ENCODE results near the gene TCP1.
"Not testable (repeated sequence)": the region's sequence is repeated elsewhere in the genome, so short reads cannot be mapped to it uniquely, and the experiment has no call there.

The TCP1 gene

DNA sequence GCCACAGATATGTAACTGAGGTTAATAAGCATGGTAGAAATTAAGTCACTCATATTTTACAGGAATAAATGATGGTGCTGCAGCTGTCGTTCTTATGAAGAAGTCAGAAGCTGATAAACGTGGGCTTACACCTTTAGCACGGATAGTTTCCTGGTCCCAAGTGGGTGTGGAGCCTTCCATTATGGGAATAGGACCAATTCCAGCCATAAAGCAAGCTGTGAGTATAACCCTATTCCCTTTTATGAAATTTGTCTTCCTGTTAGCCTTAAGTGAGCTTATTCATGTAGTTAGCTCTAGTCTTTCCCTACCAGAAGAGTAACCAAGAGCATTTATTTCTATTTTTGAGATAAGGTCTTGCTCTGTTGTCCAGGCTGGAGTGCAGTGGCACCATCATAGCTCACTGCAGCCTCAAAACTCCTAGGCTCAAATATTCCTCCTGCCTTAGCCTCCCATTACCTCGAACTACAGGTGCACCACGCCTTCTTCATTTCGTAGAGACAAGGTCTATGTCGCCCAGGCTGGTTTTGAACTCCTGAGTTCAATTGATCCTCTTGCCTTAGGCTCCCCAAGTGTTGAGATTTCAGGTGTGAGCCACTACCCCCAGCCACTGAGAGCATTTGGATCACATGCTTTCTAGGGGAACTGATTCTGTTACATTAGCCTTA, 12.0 kb downstream of the TCP1 start:
- no peak for DNase-seq (ENCODE audit: low read depth in 2 of 2)

DNA sequence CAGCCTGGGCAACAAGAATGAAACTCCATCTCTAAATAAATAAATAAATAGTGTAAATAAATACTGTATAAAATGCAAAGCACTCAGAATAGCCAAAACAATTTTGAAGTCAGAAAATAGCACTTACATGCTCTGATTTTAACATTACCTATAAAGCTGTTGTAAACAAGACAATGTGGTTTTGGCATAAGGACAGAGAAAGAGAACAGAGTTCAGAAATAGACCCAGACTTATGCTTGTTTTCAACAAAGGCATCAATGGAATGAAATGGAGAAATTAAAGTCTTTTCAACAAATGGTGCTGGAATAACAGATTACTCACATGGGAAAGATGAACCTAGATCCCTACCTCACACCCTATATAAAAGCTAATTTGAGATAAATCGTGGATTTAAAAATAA, 17.2 kb downstream of the TCP1 start:
- DNase-seq (ENCODE audit: low read depth in 2 of 2), result no peak

DNA sequence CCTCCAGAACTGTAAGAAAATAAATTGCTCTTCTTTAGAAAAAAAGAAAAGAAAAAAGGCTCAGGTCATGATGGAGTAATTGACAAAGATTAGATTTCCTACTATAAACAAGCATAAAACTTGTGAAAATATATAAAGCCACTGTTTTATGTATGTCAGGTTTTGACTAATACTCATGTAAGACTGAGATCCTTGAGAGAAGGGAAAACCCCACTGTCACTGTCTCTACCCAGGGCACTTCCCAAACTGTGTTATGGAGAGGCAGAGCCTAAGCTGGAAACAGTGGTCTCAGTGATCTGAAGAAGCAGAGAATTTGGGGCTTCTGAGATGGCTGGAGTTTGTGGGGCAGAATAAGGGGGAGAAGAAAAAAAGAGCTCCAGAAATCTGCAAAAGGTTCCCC, 19.9 kb downstream of the TCP1 start:
- no peak for DNase-seq (ENCODE audit: low read depth in 2 of 2)

DNA sequence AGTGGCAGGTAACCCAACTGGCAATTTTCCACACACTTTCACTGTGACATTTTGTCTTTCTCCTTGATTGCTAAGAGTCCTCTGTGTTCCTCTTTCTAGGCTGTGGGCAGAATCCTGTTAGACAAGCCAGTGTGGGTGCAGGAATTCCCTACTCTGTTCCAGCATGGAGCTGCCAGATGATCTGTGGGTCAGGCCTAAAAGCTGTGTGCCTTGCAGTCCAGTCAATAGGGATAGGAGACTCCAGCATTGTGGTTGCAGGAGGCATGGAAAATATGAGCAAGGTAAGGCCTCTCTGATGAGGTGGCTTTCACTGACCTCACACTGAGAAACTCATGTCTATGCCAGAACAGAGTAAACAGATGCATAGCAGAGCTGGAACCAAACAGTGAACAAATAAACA, 22.5 kb downstream of the TCP1 start:
- DNase-seq (ENCODE audit: low read depth in 2 of 2), result no peak

DNA sequence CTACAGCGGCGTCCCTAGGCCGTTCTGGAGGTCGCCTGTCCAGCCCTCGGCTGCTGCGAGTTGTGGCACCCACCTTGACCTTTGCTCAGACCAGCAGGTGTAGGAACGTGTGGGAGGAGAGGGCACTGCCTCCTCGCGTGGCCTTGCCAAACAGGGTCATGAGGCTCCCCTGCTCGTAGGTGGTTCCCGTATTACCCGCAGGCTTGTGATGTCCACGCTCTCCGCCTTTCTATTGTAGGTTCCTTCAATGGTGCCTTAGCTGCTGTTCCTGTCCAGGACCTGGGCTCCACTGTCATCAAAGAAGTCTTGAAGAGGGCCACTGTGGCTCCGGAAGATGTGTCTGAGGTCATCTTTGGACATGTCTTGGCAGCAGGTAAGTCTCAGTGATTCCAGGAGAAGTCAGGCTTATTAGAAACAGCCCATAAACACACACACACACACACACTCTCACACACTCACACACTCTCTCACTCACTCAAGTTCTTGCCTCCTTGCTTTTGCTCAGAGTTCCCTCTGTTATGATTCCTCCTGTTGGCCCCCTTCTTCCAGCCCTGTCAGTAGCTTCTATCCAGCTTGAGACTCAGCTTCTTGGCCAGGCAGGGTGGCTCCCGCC, 26.6 kb downstream of the TCP1 start:
- DNase-seq (ENCODE audit: low read depth in 2 of 2), result no peak

DNA sequence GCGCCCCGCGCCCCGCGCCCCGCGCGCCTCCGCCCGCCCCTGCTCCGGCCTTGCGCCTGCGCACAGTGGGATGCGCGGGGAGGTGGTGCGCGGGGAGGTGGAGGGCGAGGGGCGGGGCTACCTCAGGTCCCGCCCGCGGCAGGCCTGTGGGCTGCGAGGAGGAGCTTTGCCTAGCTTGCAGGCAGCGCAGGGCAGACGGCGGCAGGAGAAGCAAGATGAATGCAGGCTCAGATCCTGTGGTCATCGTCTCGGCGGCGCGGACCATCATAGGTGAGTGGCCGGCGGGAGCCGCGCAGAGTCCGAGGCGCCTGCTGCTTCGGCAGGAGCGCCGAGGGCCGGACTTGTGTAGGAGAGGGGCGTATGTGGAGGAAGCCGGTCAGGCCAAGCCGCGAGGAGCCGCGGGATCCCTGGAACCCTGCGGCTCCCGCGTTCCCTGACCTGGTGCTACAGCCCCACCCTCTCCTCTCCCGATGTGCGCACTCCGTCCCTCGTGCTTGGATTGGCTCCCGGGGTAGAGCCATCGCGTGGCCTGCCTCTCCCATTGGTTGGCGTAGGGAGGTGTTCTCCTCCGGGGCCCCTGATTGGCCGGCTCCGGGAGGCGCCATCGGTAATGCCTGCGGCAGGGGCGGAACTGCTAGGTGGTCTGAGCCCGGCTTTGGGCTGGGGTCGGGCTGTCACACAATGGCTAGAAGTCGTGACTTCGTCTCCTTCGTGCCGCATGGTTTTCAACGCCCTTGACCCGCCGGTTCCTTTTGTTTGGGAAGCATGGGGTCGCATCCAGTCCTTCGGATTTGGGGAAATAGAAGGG, 27.3 kb downstream of the TCP1 start, which contains the start of gene ACAT2:
TSS of gene ACAT2 (plus strand) at position 173 of the 808 bp plus-strand sequence. CDS start at position 216, 43 bp downstream.
- DNase-seq (ENCODE audit: low read depth in 2 of 2), result peak; percentile 84 to 86

DNA sequence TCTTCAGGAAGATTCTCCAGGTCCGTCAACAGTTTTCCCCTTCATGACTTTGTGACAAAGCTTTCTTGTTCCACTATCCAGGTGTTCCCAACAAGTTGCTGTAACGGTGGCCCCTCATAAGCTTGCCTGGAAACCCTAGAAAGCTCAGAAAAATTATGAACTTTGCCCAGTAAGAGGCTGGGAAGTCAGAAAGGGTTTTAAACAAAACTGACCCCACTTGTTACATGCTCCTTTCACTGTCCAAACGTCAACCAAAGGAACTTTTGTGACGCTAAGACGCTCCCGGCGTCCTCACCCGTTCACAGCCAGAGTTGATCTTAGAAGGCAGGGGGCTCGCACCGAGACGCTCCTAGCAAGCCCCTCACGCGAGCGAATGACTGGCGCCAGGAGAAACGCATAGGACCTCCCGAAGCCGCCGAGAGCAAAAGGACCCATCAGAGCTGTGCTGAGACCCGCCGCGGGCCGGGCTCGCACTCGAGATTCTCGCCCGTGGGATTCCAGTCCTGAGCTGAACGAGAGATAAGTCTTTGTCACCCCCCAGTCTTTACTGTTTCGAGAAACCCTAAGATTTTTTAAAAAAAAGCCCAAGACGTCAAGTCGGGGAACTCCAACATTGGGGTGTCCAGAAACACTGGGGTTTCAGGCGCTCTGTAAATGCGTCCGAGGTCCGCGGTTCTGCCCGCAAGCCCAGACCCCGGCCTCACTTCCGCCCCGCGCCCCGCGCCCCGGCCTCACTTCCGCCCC, 28.1 kb downstream of the TCP1 start:
- no peak for DNase-seq (ENCODE audit: low read depth in 2 of 2)

DNA sequence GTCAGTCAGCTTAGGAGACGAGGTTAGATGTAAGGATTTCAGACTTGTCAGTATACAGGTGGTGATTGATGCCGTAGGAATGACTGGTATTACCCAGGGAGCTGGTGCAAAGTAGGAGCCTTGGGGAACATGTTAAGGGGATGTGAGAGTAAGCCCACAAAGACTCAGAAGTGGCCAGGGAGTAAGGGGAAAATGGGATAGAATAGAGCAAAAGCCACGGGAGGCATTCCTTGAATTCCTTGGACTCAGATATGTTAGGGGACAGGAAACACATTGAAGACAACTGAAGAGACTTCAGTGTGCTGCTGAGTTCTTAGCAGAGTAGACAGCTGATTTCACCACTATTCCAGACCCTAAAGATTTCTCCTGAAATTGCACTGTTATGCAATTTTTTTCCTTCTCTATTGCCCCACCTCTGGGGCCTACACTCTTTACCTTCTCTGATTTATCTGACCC, 28.8 kb downstream of the TCP1 start:
- DNase-seq (ENCODE audit: low read depth in 2 of 2), result peak; percentile 76

DNA sequence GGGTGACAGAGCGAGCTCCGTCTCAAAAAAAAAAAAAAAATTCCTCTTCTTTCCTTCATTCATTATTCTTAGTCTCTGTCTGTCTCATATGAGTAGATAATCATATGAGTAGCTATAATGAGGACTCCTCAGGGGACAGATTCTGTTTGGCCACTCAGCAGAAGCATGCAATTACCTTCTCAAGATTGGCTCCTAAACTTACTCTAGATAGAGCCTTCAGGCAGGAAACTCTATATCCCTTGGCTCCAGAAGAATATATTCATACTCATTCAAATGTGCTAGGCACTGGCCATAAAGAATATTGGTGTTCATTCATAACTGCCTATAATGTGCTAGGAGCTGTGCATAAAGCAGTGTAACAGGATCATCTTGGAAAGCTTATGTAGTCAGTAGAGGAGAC, 29.8 kb downstream of the TCP1 start:
- DNase-seq (ENCODE audit: low read depth in 2 of 2), result no peak

DNA sequence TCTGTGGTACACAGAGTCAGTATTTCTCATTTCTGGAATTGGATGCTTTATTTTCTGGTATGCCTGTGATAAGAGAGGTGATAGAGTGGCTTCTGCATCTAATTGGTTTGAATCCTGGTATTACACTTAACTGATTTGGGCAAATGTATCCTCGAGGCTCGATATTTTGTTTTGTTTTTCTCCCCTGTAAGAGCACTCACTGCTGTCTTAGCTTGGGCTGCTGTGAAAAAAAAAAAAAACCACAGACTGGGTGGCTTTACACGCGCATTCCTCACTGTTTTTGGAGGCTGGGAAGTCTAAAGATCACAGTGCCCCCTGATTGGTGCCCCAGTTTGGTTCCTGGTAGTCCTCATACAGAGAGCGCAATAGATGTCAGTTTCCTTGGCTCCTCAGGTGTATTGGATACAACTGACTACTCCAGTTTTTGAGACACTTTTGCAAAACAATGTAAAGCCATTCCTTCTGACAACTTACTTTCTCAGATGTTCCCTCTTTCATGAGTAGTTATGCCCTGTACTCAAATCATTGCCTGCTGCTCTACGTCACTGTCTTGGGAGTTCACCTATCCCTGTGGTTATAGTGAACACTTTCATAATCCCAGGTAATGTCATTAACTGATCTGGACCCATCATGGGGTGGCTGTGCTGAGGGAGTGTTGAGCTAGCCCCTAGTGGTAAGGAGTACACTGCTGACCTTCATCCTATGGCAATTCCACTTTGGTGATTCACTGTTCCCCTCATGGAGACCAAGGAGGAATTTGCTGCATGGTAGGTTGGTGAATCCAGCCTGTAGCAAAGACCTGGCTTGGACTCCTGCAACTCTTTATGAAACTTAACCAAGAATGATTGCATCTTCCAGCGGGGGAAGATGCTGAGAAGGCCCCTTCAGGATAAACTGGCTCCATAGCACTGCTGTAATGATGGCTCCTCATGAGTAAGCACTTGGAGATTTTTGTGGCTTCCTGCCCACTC, 31.1 kb downstream of the TCP1 start:
- peak; percentile 51 to 53 for DNase-seq (ENCODE audit: low read depth in 2 of 2)

DNA sequence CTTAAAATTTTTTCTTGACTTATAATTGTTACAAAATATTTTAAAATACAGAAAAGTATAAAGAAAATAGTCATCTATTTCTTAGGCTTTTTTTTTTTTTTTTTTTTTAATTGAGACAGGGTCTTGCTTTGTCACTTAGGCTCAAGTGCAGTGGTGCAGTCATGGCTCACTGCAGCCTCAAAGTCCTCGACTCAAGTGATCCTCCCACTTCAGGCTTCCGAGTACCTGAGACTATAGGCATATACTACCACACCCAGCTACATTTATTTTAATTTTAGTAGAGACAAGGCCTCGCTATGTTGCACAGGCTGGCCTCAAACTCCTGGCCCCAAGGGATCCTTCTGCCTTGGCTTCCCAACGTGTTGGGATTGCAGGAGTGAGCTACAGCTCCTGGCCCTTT, 32.9 kb downstream of the TCP1 start:
- no peak for DNase-seq (ENCODE audit: low read depth in 2 of 2)

DNA sequence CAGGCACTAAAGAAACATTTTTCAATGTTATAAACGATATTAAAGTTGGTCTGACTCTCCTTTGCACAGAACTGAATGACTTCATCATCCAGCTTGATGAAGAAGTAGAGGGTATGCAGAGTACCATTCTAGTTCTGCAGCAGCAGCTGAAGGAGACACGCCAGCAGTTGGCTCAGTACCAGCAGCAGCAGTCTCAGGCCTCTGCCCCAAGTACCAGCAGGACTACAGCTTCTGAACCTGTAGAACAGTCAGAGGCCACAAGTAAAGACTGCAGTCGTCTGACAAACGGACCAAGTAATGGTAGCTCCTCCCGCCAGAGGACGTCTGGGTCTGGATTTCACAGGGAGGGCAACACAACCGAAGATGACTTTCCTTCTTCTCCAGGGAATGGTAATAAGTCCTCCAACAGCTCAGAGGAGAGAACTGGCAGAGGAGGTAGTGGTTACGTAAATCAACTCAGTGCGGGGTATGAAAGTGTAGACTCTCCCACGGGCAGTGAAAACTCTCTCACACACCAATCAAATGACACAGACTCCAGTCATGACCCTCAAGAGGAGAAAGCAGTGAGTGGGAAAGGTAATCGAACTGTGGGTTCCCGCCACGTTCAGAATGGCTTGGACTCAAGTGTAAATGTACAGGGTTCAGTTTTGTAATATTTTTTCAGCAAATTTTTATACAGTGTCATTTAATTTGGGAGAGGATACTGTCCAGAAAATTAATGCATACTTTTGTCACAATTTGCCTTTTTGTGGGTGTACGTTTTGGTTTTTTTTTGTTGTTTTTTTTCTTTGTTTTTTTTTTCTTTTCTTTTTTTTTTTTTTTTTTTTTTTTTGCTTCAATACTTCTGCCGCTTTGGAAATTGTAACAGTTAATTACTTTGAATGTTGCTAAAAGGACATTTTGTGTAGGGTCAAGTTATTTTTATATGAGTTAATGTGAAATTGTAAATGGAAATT, 34.2 kb downstream of the TCP1 start:
- DNase-seq (ENCODE audit: low read depth in 2 of 2), result no peak

DNA sequence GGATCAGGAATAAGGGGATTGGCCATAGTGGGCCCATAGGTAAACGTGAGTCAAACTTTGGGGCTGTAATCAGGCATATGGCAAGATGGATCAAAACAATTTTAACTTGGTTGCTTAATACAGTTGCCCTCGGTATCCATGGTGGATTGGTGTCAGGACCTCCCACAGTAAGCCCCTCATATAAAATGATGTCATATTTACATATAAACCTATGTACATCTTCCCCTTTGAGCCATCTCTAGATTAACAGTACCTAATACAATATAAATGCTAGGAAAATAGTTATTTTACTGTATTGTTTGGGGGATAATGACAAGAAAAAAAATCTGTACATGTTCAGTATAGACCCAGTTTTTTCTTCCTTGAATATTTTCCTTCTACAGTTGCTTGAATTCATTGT, 35.0 kb downstream of the TCP1 start:
- DNase-seq (ENCODE audit: low read depth in 2 of 2), result no peak

DNA sequence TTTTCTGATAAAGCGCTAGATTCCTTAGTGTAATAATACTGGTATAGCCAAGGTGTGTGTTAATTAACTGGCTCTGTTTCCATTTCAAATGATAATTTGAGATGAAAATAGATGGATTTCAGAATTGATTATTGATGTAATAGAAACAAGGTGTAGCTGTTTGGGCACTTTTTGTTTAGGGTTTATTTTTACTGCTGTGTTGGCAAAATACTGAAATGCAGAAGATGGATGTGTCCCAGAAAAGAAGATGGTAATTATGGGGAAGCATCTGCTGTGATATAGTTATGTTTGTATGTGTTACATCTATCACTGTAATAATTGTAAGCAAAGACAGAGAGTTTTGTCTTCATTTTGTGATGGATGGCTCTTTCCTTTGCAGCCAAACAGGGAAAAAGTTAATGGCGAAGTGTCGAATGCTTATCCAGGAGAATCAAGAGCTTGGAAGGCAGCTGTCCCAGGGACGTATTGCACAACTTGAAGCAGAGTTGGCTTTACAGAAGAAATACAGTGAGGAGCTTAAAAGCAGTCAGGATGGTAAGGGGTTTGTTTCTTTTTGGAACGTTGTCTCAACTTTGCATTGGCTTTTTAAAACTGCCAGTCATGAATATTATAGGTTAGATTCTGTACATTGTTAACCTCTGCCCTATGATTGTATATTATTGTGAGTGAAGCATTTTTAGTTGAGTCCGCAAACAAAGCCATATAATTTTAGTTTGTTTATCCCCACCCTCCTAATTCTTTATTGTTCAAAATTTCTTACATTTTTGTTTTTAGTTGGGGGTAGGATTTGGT, 36.1 kb downstream of the TCP1 start:
- DNase-seq (ENCODE audit: low read depth in 2 of 2), result no peak

DNA sequence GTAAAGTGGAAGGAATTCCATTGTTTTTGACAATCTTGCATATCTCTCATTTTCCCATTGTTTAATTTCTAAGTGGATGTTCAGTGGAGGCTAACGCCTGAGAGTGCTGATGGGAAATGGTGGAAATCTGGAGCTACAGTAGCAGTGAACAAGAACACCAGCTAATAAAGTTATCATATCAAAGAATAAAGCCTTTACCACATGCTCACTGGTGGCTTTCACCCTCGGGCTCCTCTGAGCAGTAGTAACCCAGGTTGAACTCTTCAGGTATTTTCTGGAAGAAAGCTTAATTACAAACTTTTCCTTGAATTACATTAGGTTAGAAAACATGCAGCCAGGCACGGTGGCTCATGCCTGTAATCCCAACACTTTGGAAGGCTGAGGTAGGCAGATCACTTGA, 38.0 kb downstream of the TCP1 start:
- no peak for DNase-seq (ENCODE audit: low read depth in 2 of 2)

DNA sequence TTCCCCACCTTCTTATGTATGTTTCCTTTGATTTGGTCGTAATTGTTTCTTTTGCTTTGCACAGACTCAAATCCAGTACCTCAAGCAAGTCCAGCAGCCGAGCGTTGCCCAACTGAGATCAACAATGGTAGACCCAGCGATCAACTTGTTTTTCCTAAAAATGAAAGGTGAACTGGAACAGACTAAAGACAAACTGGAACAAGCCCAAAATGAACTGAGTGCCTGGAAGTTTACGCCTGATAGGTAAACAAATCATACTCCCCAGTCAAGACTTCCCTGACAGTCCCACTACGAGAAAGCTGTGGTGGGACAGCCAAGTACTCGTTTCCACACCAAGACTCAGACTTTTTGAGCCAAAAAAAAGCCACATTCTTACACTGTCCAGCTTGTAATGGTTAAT, 41.3 kb downstream of the TCP1 start:
- DNase-seq (ENCODE audit: low read depth in 2 of 2), result not testable (repeated sequence)

DNA sequence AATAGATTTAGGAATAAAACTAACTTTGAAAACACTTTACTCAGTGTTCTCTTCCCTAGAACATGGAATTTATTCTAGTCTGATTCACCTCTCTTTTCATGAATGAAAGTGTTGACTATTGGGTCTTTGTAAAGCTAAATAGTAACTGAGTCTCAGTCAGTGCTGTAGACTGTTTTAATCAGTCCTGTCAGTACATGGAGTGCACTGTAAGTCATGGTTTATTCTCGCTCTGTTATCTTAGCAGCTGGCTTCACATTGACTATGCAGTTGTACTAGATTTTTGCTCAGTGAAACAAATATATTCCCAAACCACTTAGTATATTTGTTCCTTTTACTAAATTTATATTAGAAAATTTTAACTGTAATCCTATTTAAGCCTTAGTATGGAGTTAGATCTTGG, 42.6 kb downstream of the TCP1 start:
- no peak for DNase-seq (ENCODE audit: low read depth in 2 of 2)

DNA sequence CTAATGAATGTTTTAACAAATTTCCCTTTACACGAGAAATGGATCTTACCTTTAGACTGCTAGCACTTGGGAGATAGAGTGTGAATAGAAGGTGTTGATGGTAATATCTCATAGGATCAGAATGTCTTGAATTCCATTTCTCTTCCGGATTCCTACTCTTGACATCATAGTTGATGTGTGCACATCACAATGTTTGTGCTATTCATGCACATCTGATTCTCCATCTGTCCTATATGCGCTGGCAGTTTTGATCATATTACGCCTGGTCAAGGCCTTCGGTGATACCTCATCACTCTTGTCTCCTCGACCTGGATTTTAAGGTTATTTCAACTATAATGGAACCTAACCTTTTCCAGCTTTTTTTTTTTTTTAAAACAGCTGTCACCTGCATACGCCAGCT, 44.3 kb downstream of the TCP1 start:
- no peak for DNase-seq (ENCODE audit: low read depth in 2 of 2)

DNA sequence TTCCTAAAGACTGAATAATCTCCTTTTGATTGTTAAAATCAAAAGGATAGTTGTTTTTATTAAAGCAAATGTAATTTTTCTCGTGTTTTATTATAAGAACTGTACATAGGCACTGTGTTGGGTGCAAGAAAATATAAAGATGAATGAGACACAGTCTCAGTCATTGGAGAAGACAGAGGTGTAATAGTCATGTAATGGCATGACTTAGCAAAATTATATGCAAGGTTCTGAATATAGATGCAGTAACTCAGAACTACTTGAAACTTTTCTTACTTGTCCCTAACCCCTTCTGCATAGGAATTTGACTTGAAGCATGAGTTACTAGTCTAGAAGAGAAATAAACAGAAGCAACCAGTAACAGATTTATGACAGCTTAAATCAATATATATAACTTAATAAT, 47.2 kb downstream of the TCP1 start:
- no peak for DNase-seq (ENCODE audit: low read depth in 2 of 2)

Measured in fibroblast of skin of left biceps (primary cell).